Right lobe of liver (tissue), 4 donors: Measurements from ENCODE around the gene FILIP1L.

Experiments used
- CTCF ChIP-seq, 4 donors: fragments of 200-600 bp in 3 of 4; fragments of 450-650 bp in 1 of 4; IDR thresholded peaks; one replicate each; pipeline versions ENCODE4 v1.5.1 to v1.8.0; 2016 to 2022; ENCODE audit warnings: antibody characterized with exemption in 4 of 4, mild to moderate bottlenecking in 2 of 4
- POLR2A ChIP-seq: fragments of 450-650 bp; IDR thresholded peaks from one replicate; pipeline ENCODE4 v1.6.1; 2017; ENCODE audit warnings: antibody characterized with exemption, mild to moderate bottlenecking
- donor health status: DM: no; HTN: no; CAD: no.
- donor health status: DM: no; HTN: no; CAD: no.
- donor health status: DM: no; HTN: yes; CAD: no.

GRCh38 chr3:99861216-99861615, 253.1 kb downstream of the FILIP1L start:
- TF ChIP-seq CTCF (IDR thresholded peaks at IDR 0.05) (no peak), POLR2A (no peak)
